Right renal cortex interstitium (tissue), 3 donors: Measurements from ENCODE around the gene OGFOD1. TPM values are rescaled to one million over a fixed set of nuclear protein-coding genes. Genes with fewer than 3 reads are reported as not detected.
"Not testable (repeated sequence)": the region's sequence is repeated elsewhere in the genome, so short reads cannot be mapped to it uniquely, and the experiment has no call there.

ENCODE experiments used
- DNase-seq, 3 donors: peaks; one replicate each; pipeline ENCODE4 v3.0.0-alpha.2; 2013; ENCODE audit warnings: low read depth in 3 of 3, low spot score in 2 of 3
- polyA plus RNA-seq, 3 donors: library from polyadenylated mRNA; unstranded; fragments of 120-200 nt; gene quantifications; one replicate each; pipeline ENCODE4 v1.2.1, GENCODE V29; 2013; ENCODE audit not compliant: insufficient read length in 3 of 3

Gene OGFOD1
- polyA plus RNA-seq, 3 donors = 36.2 to 38.5 (median 36.3) TPM

DNA sequence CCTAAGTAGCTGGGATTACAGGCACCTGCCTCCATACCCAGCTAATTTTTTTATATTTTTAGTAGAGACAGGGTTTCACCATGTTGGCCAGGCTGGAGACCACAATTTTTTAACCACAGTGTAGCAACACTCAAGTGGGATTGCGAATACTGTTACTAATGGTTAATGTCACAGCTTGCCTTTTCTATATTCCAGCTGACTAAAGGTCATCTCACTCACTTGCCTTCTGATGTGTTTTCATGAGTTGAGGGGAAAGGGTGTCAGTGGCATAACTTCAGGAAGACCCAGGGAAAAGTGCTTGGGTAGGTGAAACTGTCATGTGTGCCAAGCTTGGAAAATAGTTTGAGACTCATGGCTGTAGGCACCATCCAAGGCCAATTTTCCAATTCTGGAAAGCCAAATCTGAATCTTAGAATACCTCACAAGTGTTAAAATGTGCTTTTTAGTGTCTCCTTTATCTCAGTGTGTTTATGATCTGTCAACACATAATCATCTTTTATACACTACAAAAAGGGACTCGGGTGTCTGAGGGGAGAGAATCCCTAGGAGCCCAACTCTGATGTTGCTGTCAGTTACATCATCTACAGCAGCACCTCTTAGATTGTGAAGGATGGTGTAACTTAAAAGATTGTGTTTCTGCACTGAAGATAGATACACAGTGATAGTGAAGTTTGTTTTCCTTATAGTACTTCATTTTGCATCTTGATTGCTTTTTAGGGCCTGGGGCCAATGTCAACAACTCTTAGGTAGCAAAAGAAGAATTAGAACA lies 27.1 kb downstream of the OGFOD1 start:
- DNase-seq = no peak

DNA sequence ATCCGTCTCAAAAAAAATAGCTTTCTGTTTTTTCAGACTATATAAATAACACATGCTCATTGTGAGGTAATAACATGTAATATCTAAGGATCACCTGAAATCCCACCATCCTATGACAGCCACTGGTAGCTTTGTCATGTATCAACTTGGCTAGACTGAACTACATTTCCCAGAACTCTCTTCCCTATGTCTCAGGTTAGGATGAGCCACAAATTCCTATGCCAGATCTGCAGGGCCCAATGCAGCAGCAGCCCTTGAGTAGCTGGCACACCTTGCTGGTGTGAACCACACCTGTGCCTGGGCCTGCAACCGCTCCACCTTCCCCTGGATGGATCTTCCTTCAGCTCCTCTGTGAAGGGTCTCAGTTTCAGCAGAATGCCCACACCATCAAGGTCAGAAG lies 28.1 kb downstream of the OGFOD1 start:
- DNase-seq = no peak

DNA sequence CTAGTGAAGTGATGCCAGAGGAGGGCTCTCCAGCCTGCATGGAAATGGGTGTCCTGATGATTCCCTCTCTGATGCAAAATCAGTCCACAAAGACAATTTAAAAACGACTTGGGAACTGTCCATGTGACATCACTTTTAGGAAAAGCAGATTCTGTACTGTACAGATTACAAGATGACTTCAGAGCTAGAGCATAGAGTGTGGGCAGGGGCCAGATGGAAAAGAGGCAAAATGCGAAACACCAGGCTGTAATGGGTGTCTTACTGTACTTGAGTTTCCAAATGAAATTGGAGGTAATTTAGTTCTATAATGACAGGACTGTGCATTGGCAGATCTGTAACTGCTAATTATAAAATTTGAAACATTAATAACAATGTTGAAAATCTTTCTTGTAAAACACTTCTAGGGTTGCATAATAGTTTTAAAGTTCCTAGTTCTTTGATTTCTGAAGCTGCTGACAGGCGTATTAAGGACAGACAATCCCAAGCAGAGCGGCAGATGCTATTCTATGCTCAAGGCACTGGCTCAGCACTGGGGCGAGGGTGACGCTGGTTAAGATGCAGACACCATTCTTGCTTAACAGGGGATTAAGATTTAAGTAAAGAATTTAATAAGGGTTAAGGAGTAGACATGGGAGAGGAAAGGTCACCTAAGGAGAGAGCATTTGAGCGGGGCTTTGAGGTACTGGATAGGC lies 29.6 kb downstream of the OGFOD1 start:
- DNase-seq = no peak

DNA sequence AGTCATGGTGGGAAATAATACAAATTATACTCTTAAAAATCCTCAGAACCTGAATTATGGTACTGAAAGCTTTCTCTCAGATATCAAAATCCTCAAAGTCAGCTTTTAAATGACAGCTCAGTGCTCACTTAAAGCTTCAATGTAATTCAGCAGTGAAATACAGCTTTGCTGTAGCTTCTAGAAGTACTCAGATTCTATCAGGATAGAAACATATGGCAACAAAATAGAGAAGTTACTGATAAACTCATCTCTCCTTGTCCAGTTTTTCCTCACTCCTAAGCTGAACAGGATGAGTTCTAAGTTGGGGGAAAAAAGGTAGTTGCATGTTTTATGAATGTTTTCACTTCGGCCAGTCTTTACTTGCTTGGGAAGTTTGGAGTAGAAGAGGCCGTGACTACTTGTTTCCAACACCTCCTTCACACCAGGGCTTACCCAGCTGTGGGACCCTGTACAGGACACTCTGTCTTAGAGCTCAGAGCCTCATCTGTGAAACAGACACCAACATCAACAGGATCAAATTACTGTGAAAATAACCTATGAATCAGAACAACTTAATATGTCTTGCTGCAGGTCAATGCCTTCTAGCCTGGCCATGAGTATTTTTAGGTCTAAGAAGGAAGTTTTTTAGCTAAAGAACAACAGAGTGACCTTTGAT lies 30.2 kb downstream of the OGFOD1 start:
- DNase-seq = peak; percentile 29 to 63 (median 36)

DNA sequence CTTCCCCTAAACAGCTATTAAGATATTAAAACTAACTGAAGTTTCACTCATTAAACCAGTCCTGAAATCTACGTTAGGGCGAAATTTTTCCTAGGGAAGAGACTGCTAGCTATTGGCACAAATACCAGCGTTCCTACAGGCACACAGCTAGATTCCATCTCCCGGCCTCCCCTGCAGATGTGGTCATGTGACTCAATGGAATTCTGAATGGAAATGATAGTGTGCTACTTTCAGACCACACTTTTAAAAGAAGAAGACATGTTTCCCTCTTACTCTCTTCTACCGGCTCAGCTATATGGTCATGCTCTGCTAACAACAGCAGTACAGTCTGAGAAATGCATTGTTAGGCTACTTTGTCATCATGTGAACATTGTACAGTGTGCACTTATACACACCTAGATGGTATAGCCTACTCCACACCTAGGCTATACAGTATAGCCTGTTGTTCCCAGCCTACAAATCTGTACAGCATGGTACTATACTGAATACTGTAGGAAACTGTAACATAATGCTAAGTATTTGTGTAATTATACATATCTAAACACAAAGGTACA lies 31.4 kb downstream of the OGFOD1 start:
- DNase-seq = no peak

DNA sequence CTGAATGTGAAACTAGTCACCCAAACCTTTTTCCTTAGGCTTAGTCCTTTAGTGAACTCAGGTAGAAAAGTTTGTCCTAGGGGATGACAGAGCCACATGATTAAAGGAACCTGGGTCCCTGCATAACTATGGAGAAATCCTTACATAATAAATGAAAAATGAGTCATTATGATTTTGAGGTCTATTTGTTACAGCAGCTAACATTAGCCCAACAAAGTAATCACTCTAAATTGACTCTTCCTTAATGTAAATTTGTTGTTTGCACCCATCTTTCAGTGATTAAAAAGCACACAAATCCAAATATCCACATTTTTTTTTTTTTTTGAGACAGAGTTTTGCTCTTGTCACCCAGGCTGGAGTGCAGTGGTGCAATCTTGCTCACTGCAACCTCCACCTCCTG lies 32.0 kb downstream of the OGFOD1 start:
- no peak for DNase-seq

DNA sequence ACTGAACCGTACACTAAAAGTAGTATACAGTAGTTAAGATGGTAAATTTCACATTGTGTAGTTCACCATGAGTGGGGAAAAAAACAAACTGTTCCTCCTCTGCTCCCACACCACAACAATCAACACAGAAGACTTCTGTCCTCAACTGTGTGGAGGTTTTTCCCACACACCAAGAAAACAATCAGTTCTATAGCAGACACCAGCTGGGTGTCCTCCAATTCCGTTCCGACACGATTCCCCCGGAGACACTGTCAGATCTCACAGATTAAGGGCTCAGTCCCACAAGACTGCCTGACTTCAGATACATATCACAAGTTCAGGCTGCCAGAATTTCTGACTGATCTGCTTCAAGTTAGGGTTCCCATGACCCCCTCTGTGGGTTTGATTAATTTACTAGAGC lies 36.7 kb downstream of the OGFOD1 start:
- DNase-seq = no peak

DNA sequence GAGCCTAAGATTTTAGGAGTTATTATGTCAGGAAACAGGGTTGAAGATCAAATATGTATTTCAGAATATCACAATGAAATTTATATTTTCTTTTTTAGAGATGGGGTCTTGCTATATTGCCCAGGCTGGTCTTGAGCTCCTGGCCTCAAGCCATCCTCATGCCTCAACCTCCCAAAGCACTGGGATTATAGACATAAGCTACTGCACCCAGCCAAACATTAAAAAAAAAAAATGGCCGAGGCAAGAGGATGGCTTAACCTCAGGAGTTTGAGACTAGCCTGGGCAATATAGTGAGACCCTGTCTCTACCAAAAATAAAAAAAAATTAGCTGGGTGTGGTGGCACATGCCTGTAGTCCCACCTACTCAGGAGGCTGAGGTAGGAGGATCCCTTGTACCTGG lies 37.5 kb downstream of the OGFOD1 start:
- DNase-seq = not testable (repeated sequence)

DNA sequence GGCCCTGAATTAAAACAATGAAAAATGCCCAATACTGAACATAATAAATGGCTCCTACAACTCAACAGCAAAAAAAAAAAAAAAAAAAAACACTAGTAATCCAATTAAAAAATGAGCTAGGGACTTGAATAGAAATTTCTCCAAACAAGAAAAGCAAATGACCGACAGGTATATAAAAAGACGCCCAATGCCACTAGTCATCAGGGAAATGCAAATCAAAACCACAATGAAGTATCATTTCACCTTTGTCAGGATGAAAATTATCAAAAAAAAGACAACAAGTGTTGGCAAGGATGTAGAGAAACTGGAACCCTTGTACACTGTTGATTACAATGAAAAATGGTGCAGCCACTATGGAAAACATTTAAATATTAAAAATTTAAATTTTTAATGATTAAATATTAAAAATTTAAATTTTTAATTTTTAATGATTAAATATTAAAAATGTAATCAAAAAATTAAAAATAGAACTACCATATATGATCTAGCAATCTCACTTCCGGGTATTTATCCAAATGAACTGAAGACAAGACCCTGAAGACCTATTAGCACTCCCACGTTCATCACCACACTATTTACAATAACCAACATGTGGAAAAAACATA lies 40.4 kb downstream of the OGFOD1 start:
- DNase-seq = no peak

DNA sequence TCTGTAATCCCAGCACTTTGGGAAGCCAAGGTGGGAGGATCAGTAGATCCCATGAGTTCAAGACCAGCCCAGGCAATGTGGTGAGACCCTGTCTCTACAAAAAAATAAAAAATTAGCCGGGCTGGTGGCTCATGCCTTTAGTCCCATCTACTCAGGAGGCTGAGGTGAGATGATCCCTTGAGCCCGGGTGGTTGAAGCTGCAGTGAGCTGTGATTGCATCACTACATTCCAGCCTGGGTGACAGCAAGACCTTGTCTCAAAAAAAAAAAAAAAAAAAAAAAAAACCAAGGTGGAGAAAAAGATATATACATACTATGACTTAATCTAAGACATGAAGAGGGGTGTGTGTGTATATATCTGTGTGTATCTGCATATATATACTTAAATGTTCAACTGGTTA lies 41.8 kb downstream of the OGFOD1 start:
- no peak for DNase-seq

DNA sequence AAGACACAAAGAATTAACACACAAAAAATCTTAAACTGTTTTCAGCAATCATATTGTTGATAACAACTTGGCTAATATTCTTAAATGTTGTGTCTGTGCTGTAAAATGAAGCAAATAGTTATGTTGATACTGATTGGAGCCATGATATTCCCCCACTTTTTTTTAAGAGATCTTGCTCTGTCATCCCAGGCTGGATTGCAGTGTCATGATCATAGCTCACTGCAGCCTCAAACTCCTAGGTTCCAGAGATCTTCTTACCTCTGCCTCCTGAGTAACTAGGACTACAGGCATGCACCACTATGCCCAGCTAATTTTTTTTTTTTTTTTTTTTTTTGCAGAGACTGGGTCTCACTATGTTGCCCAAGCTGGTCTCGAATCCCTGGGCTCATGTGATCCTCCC lies 42.5 kb downstream of the OGFOD1 start:
- DNase-seq = no peak

DNA sequence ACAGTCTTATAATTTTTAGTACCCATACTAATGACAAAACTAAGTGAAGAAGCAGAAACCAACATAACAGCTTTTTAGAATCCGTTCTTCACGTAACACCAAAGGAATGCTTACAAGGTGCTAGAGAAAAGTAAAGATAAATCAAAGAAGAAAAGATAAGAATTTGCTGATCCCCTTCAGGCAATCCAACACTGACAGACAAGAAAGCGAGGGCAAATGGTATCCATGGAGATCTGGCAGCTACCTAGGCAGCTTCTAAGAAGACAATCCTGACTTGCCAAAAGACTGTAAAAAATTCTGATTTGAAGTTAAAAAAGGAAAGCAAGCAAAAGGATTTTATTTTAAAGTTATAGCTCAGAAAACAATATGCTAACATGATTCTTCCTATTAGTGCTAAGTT lies 53.8 kb downstream of the OGFOD1 start:
- no peak for DNase-seq

DNA sequence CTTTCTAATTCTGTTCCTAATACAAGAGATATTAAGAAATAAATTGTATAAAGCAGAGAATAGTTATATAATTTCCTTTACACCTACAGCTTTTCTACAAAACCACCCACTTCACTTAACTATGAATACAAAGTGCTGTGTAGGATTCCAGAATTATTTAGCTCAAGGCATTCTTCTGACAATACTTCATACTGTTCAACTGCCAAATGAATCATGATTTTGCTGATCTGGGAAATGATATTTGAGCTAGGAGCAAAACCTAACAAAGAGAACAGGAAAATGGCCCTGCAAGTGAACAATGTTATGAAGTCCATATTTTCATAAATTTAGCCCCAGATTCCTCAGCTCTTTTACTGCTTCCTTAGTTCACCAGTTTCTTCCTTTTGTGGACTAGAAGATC lies 55.6 kb downstream of the OGFOD1 start:
- DNase-seq = no peak

DNA sequence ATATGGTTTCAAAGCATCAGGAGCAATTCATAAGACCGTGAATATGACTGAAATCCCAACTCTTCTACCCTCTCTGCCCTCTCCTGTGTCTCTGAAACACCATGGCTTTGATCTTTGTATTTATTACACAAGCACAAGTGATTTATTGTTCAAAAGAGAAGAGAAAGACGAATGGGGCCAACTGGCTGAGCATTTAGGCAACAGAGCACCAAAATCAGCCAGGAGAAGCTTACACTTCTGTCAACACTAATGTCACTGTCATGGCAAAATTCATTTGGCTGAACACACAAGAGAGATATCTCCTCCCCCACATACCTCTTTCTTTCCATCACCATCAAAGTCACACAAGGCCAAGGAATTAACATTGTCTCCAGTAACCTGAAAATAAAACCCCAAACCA lies 59.2 kb downstream of the OGFOD1 start:
- no peak for DNase-seq

DNA sequence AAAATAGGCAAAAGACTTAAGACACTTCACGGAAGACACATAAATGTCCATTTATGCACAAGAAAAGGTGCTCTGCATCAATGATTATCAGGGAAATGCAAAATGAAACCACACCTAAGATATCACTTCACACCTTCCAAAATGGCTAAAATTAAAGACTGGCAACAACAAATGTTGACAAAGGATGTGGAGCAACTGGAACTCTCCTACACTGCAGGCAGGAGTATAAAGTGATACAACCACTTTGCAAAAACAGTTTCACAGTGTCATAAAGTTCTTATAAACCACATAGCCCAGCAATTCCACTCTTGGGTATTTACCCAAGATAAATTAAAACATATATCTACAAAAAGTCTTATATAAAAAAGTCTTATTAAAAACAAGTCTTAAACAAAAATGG lies 60.7 kb downstream of the OGFOD1 start:
- DNase-seq = no peak

DNA sequence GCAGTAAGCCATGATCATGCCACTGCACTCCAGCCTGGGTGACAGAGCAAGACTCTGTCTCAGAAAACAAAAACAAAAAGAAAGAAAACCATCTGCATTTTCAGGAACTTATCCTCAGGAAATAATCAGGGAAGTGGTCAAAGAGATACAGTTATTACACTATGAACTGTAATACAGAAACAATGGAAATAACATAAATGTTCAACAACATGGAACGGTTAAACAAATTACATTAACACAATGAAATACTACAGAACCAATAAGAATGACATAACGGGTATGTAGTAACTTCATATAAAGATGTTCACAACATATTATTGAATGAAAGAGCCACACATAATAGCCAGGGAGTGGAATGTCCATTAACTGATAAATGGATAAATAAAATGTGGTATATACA lies 61.7 kb downstream of the OGFOD1 start:
- DNase-seq = no peak

DNA sequence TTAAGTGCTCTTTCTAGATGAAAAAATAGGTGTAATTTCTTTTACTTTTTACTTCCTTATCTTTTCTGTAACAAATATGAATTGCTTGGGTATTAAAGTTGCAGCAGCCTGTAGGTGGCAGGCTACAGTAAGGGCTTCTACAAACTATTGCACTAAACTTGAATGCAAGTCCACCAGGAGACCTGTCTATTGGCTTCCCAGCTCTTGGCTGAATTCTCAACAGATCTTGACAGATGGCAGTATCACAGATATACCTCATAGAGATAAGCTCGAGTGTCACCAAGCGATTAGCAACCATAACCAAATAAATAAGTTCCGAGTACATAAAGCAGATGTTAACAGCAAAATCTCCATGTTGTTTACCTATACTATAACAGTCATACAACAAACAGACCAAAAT lies 62.6 kb downstream of the OGFOD1 start:
- DNase-seq = no peak

DNA sequence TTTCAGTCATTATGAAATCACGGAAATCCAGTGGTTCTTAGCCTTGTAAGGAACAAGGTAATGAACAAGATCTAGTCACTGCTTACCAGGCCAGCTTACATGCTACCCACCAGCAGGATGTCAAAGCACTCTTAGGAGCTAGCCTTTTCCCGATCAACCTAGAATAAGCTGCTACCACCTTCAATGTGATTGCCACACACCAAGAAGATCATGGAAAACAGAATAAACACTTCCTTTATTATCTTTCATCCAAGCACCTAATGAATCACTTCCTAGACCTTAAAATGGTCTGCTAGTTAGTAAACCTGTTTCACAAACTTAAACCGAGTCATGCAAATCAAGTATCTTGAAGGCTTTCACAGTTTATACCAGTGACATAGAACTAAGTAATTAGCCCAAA lies 63.5 kb downstream of the OGFOD1 start:
- no peak for DNase-seq

DNA sequence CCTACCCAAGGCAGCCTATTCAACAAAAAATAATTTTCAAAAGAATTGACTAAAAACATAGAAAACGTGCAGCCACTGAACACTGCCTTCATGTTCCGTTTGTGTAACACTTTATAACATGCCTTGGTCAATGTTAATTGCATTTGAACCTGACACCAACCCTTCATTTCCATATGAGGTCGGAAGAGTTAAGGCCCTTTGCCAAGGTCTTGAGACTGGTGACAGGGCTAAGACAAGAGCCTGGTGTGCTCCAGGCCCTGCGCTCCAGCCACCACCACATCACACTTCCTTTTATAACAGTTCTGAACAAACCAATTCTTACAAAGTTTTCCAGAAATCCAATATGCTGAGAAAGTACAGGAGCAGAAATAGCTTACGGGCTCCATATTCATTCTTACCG lies 64.3 kb downstream of the OGFOD1 start:
- no peak for DNase-seq

DNA sequence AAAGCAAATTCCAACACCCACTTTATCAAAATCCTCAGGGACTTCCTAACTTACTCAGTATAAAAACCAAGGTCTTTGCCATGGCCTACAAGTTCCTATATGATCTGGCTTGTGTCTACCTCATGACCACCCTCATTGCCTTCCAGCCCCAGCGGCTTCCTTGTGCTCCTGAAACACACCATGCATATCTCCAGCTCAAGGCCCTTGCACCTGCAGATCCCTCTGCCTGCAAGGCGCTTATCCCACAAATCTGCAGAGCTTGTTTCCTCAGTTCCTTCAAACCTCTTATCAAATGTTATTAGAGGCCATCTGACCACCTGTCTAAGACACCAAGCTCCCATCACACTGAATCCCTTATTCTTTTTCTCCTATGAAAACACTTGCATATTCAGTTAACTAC lies 65.9 kb downstream of the OGFOD1 start:
- DNase-seq = no peak

DNA sequence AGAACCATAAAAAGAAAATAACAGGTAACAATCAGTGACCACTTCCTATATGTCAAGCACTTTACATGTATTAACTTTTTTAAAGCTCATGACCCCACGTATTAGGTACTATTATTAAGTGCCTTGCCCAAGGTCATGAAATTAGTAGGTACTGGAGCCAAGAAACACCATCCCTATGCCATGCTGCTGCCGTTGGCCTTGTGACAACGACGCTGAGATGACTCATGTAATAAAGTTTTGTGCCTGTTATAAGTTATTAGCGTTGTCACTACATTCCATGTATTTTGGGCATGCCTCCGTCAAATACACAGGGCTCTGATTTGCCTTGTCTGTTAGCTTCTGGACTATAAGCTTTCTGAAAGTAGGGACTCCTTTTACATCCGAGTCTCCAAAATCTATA lies 67.1 kb downstream of the OGFOD1 start:
- DNase-seq = no peak
